Inferior parietal cortex (tissue), 1 donor: ENCODE data around the gene NAV2.

Experiments
- DNase-seq: peaks from one replicate; pipeline ENCODE4 v3.0.0-alpha.2; 2016; ENCODE audit errors: extremely low spot score

Gene NAV2

GRCh38 chr11:19687392-19687791 lies 25.2 kb upstream of the NAV2 start:
- no peak for DNase-seq

GRCh38 chr11:19689281-19690000 lies 23.2 kb upstream of the NAV2 start:
- peak; percentile 25 for DNase-seq

- DNase-seq, result no peak
Measured at GRCh38 chr11:19690885-19691284, 21.8 kb upstream of the NAV2 start.

DNA sequence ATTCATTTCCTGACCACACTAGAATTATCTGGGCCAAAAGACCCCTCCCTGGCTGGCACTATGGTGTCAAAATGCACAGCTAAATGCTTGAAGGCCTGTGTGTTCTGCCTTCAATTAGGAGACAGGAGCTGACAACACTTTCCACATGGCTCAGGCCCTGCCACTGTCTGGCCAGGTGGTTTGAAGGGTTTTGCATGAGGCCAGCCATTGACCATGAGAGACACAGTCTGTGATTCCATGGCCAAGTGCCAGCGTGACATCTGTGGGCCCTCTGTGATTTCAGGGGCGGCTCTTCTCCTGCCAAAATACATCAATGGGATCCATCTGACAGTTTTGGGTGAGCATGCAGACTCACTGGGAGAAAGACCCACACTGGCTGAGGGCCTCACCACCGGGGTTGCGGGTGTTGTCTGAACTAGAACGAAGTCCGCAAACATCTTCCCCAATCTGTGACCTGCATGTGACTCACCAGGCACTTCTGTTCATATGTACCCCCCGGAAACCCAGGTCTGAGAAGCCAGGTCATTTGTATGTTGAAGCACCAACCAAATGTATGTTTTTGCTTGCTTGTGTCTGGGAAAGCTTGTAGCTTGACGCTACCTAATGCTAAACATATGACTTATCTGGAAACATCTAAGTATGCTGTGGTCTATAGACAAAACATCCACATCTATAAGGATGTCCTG lies 20.7 kb upstream of the NAV2 start:
- no peak for DNase-seq

DNA sequence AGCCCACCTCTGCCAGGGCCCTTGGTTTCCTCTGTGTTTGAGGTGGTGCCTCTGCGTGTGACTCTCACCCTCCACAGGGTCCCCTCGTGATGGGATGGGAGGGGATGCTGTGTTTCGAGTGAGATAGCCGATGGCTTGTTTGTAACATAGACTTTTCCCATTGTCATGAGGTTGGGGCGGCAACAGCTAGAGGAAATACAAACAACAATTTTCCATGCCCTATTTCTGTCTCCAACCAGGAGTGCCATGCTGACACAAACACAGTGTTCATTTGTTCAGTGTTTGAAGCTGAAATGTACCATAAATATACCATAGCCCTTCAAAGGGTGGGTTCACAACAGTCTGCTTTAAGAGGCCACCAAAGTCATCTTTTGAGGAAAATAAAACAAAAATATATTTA lies 19.5 kb upstream of the NAV2 start:
- DNase-seq, result no peak

- DNase-seq, result no peak
Measured at GRCh38 chr11:19694796-19695345, 17.8 kb upstream of the NAV2 start.

DNA sequence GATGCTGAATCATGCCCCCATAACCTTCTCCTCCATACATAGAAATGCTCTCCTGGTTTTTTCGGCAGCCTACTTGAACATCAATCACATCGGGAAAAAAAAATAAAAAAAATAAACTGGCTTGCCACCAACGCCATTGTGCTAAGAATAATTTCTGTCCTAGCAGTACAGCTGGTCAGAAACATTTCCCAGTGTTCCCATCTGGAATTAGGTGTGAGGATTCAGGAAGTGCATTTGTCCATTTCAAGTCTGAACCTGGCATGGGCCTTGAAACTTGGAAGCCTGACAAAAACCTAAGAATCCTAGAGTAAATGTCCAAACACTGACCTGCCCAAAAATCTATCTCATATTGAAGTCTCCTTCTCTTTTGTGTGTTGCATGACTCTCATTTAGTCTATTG lies 16.6 kb upstream of the NAV2 start:
- DNase-seq, result no peak

DNA sequence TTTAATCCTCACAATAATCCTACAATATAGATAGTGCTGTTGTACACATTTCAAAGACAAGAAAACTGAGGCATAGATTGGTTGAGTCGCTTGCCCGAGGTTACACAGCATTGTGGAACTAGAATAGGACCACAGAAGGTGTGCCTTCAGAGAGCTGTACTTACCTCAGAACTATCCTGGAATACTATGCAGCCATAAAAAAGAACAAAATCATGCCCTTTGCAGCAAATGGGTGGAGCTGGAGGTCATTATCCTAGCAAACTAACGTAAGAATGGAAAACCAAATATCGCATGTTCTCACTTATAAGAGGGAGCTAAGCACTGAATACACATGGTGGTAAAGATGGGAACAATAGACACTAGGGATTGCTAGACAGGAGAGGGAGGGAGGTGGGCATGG lies 15.7 kb upstream of the NAV2 start:
- DNase-seq, result no peak

GRCh38 chr11:19697721-19698121 lies 14.9 kb upstream of the NAV2 start:
- no peak for DNase-seq

- no peak for DNase-seq
Measured at GRCh38 chr11:19698493-19699292, 13.9 kb upstream of the NAV2 start.

GRCh38 chr11:19701421-19701820 lies 11.2 kb upstream of the NAV2 start:
- no peak for DNase-seq

DNA sequence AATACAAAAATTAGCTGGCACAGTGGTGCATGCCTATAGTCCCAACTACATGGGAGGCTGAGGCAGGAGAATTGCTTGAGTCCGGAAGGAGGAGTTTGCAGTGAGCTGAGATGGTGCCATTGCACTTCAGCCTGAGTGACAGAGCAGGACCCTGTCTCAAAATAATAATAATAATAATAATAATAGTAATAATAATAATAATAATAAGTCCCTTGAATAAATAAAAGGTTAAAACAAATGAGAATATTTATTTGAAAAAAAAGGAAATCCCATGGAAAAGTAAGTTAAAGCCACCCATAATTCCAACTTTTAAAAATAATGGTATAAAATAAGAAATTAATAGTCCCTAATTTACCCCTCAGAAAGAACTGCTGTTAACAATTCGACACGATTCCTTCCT lies 10.0 kb upstream of the NAV2 start:
- no peak for DNase-seq

- no peak for DNase-seq
Measured at GRCh38 chr11:19703211-19703610, 9.4 kb upstream of the NAV2 start.

DNA sequence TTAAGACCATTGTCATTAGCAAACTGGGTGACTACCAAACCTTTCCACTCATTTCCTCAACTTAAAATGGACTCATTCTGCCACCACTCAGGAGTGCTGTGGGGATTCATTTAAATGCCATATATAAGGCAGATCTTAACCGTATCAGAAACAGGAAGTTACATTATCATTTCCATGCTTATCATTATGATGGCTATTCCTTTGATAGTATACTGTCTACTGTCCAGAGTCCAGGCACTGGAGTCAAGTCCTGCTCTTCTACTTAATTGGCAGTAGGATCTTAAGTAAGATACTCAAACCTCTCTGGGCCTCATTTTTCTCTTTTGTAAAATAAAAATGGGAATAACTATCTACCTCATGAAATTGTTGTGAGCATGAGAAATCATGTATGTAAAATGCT lies 8.4 kb upstream of the NAV2 start:
- no peak for DNase-seq

GRCh38 chr11:19705936-19706335 lies 6.7 kb upstream of the NAV2 start:
- no peak for DNase-seq

DNA sequence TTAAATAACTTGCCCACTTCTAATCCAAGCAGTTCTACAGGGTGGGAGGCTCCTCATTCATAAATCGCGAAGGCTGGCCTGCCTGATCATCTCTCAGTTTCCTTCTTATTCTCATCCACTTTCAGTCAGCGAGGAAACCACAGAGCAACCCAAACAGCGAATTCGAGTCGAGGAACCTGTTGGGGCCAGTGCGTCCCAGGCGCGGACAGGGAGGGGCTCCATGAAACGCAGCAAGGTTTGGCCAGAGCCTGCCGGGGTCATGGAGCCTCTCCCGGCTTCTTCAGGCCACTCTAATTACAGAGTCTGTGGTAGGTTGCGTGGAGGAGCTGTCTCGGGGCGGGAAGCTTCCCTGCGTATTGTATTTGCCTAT lies 741 bp upstream of the NAV2 start:
- no peak for DNase-seq

- no peak for DNase-seq
Measured at GRCh38 chr11:19713196-19714021, 772 bp downstream of the NAV2 start.

DNA sequence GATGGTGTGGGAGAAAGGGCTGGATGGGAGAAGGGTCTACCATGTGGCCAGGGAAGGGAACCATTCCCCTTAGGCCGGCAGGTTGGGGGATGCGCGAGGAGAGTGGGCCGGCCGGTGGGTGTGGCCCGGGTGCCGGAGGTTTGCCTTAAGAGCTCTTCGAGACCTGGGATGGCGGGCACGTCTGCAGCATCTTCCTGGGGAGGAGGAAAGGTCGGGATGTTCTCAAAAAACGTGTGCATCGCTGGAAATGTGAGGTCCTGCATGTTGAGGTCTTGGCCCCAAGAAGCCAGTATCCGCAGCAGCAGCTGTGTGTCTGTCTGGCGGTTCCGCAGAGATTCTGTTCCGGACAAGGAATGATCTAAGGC lies 1.4 kb downstream of the NAV2 start:
- DNase-seq, result no peak

- no peak for DNase-seq
Measured at GRCh38 chr11:19714387-19715363, 2.0 kb downstream of the NAV2 start.

- no peak for DNase-seq
Measured at GRCh38 chr11:19715373-19715772, 2.7 kb downstream of the NAV2 start.

DNA sequence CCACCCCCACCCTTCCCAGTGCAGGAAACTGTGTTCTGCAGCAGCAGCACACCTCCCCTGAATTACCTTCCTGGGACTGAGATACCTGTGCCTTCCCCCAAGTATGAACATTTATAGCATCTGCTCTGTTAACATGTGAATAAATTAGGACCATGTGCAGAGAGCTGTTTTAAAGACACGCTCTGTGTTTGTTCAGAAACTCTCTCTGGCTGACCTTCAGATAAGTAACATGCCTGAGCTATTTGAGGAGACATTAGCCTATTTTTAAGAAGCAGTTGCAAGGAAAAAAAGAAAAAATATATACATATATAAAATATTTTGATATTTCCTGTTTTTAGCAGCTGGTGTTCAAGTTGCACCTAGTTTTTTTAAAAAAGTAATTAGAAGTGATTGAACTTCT lies 5.4 kb downstream of the NAV2 start:
- no peak for DNase-seq
